Measurements from ENCODE around the gene MMP23B. TPM values are rescaled to one million over a fixed set of nuclear protein-coding genes. Genes with fewer than 3 reads are reported as not detected.
A peak's percentile ranks its signal among the peaks of the same experiment; 100 is the strongest.

The MMP23B gene
- total RNA-seq, 4 donors from 2014 or later = 10.0 to 97.3 (median 43.7) TPM

DNA sequence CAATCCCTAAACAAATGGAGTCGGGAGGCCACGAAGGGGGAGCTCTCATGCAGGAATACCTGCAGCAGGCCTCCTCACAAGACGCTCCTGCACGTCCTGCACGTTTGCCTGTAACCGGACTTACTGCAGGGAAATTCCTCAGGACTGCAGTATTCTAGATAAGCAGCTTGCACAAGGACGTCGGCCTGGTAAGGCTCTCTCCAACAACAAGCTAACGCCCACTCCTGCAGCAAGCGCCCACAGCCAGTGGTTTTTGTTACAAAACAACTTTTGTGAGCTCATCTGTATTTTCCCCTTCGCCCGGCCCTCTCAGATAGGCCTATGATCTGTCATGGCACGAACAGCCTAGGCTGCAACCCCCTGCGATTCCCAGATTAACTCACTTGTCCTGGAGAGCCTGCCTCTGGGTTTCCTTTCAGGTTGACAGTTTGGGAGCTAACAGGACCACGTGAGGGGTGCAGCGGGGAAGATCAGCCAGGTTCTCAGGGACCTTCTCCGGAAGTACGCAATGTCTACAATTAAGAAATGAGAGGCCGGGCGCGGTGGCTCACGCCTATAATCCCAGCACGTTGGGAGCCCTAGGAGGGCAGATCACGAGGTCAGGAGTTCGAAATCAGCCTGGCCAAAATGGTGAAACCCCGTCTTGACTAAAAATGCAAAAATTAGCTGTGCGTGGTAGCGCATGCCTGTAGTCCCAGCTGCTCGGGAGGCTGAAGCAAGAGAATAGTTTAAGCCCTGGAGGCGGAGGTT, 17.6 kb upstream of the MMP23B start:
- Histone ChIP-seq H3K27ac (peak overlapping the region in 1 of 2 donors; percentile 100), H3K27me3 (no peaks in the 10 kb centered on the region), H3K4me1 (peaks cover 0 to 21% of the 10 kb centered on the region in 2 donors), H3K36me3 (no peaks in the 10 kb centered on the region), H3K9me3 (no peaks in the 10 kb centered on the region), H3K4me3 (peak overlapping the region; percentile 83 to 97)
- intact Hi-C loops (cut with DNase I; ENCODE audit: low total_unique reads) = no loop called here
- DNase-seq = no peak
- no peak for TF ChIP-seq POLR2A (IDR thresholded peaks at IDR 0.05)
- TF ChIP-seq, protein P1, sequence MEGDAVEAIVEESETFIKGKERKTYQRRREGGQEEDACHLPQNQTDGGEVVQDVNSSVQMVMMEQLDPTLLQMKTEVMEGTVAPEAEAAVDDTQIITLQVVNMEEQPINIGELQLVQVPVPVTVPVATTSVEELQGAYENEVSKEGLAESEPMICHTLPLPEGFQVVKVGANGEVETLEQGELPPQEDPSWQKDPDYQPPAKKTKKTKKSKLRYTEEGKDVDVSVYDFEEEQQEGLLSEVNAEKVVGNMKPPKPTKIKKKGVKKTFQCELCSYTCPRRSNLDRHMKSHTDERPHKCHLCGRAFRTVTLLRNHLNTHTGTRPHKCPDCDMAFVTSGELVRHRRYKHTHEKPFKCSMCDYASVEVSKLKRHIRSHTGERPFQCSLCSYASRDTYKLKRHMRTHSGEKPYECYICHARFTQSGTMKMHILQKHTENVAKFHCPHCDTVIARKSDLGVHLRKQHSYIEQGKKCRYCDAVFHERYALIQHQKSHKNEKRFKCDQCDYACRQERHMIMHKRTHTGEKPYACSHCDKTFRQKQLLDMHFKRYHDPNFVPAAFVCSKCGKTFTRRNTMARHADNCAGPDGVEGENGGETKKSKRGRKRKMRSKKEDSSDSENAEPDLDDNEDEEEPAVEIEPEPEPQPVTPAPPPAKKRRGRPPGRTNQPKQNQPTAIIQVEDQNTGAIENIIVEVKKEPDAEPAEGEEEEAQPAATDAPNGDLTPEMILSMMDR (IDR thresholded peaks at IDR 0.05) = no peak

DNA sequence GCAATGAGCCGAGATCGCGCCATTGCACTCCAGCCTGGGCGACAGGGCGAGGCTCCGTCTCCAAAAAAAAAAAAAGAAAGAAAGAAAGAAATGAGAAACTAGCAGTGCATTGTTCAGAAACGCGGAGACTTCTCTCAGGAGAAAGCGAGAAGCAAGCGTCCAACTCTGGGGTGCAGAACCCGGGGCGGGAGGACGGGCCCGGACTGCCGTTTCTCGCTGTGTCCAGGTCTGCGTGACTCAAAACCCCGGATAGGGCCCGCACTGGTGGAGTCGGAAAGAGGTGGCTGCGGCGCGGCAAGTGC, 17.1 kb upstream of the MMP23B start:
- Histone ChIP-seq H3K9me3 (no peaks in the 10 kb centered on the region), H3K27me3 (no peaks in the 10 kb centered on the region), H3K27ac (peak overlapping the region; percentile 100), H3K36me3 (no peaks in the 10 kb centered on the region), H3K4me3 (peak overlapping the region; percentile 83 to 97), H3K4me1 (peaks cover 0 to 21% of the 10 kb centered on the region in 2 donors)
- no peak for DNase-seq
- intact Hi-C loops (cut with DNase I; ENCODE audit: low total_unique reads) = no loop called here
- TF ChIP-seq, protein P1 (IDR thresholded peaks at IDR 0.05) = no peak
- TF ChIP-seq POLR2A (IDR thresholded peaks at IDR 0.05) = no peak

DNA sequence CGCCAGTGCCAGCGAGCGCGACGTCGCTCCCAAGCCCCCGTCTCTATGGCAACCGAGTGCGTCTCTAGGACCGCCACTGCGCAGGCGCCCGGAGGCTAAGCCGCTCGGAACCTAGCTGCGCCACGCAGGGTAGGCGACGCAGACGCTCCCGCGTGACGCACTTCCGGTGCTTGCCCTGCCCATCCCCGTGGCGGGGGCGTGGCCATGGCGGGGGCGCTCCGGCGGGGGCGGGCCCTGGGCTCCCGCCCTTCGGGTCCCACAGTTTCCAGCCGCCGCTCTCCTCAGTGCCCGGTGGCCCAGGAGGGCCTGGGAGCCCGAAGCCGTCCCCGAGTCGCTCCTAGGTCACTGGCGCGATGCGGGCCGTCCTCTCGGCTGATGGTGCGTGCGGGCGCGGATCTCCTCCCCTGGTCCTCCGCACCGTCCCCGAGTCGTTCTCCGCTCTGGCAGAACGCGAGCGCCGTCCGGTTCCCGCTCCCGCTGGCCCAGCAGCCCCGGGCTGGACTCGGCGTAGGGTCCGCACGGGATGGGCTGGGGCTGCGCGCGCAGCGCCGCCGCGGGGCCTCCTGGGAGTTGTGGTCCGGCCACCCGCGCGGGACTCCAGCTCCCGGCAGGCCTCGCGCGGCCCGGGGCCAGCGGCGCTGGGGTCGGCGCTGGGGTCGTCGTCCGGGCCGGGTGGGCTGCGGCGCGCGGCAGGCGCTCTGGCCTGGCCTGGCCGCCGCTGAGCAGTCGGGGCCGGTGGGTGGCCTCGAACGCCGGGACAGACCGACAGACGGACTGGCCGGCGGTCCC, 16.5 kb upstream of the MMP23B start, which contains the start of gene MIB2:
TSS of gene MIB2 (plus strand) at position 245 of the 789 bp plus-strand sequence. CDS start 7,953 bp downstream, outside the sequence.
- peaks cover 0 to 21% of the 10 kb centered on the region in 2 donors for H3K4me1 ChIP-seq
- no peaks in the 10 kb centered on the region for H3K36me3 ChIP-seq
- H3K4me3 ChIP-seq = peak within 1 kb of the TSS; percentile 83 to 97
- DNase-seq = peak; percentile 92 to 96
- no peaks in the 10 kb centered on the region for H3K27me3 ChIP-seq
- no peaks in the 10 kb centered on the region for H3K9me3 ChIP-seq
- H3K27ac ChIP-seq = peak within 1 kb of the TSS; percentile 100
- intact Hi-C loops (cut with DNase I; ENCODE audit: low total_unique reads) = no loop called here
- peak in 1 of 2 donors; percentile 93 for TF ChIP-seq POLR2A (IDR thresholded peaks at IDR 0.05)
- TF ChIP-seq, protein P1 (IDR thresholded peaks at IDR 0.05) = peak in 1 of 4 experiments; percentile 21

DNA sequence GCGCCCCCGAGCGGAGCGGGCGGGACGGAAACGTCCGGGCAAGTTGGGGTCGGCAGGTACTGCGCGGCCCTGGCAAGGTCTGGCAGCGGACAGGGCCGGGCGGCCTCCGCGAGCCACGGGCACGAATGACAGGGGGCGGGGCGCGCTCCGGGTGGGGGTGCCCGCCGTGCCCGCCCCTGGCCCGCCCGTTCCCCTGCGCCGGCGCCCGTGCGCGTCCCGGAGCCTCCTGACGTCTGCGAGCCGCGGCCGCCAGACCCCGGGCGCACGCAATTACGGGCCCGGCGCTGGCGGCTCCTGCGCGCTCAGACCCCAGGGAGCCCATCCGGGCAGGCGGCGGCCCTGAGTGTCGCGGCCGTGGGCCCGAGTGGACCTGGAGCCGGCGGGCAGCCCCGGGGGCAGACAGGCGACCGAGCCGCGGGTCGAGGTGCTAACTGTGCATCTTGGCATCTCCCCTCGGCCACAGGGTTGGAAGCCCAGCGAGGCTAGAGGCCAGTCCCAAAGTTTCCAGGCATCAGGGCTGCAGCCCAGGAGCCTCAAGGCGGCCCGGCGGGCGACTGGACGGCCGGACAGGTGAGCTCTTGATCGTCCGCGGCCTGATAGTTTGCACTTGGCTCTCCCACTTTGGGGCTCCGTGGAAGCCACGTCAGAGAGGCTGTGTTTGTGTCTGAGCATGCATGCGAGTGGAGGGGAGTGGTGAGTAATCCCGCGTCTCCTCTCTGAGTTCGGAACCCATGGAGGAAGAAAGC, 15.8 kb upstream of the MMP23B start:
- peaks cover 0 to 21% of the 10 kb centered on the region in 2 donors for H3K4me1 ChIP-seq

More for the DNA sequence above, 15.8 kb upstream of the MMP23B start:
- intact Hi-C loops (cut with DNase I; ENCODE audit: low total_unique reads) = no loop called here
- no peak for TF ChIP-seq POLR2A (IDR thresholded peaks at IDR 0.05)
- TF ChIP-seq, protein P1 (IDR thresholded peaks at IDR 0.05) = no peak
- H3K9me3 ChIP-seq = no peaks in the 10 kb centered on the region
- H3K4me3 ChIP-seq = peak overlapping the region; percentile 83 to 97
- no peaks in the 10 kb centered on the region for H3K27me3 ChIP-seq
- peak overlapping the region; percentile 100 for H3K27ac ChIP-seq
- DNase-seq = peak in 1 of 2 donors; percentile 38
- H3K36me3 ChIP-seq = no peaks in the 10 kb centered on the region

Measured in uterus (tissue), 4 donors.